Activated T-cell treated with anti-CD3 and anti-CD28 coated beads, Interleukin-2, amount 50 U/mL, for 4 hours (primary cell): ENCODE results near the gene SPSB3. TPM values are rescaled to one million over a fixed set of nuclear protein-coding genes. Genes with fewer than 3 reads are reported as not detected.

Source experiments
- ATAC-seq, 2 donors: fragments of 200-7000 bp; cut with Tn5 transposase; one replicate each; pipeline ENCODE4 v1.10.0; 2021
- DNase-seq: peaks from one replicate; pipeline ENCODE4 v3.0.0-alpha.2; 2020
- H3K27me3 Mint-ChIP-seq: one replicate; pipeline ENCODE4 v1.8.0; 2021; ENCODE audit warnings: low read depth, mixed read lengths
- H3K36me3 Mint-ChIP-seq: one replicate; pipeline ENCODE4 v1.8.0; 2022; ENCODE audit warnings: mixed read lengths; ENCODE audit not compliant: insufficient read depth
- H3K4me1 Mint-ChIP-seq: one replicate; pipeline ENCODE4 v1.8.0; 2021; ENCODE audit warnings: low read depth, mixed read lengths
- H3K4me3 Mint-ChIP-seq: one replicate; pipeline ENCODE4 v1.8.0; 2021; ENCODE audit warnings: mild to moderate bottlenecking, moderate library complexity, mixed read lengths
- H3K9me3 Mint-ChIP-seq: one replicate; pipeline ENCODE4 v1.8.0; 2021; ENCODE audit warnings: mixed read lengths
- total RNA-seq, 3 donors: library from RNA; stranded (reverse); gene quantifications; one replicate each; pipeline ENCODE4 v1.2.1, GENCODE V29; 2021

SPSB3 gene
- total RNA-seq, 3 donors from 2014 or later = 15.5 to 20.8 (median 16.8) TPM

GRCh38 chr16:1820096-1820945 is 38.0 kb upstream of the SPSB3 start:
- Mint-ChIP-seq H3K27me3 (no peaks in the 10 kb centered on the region), H3K9me3 (no peaks in the 10 kb centered on the region), H3K36me3 (peaks cover 5% of the 10 kb centered on the region), H3K4me1 (peaks cover 12% of the 10 kb centered on the region), H3K4me3 (no peak overlapping the region)
- DNase-seq = no peak
- no peak for ATAC-seq

GRCh38 chr16:1819611-1820010 is 37.2 kb upstream of the SPSB3 start:
- Mint-ChIP-seq H3K27me3 (no peaks in the 10 kb centered on the region), H3K4me1 (peaks cover 9% of the 10 kb centered on the region), H3K36me3 (peaks cover 9% of the 10 kb centered on the region), H3K4me3 (no peak overlapping the region), H3K9me3 (no peaks in the 10 kb centered on the region)
- ATAC-seq = no peak
- no peak for DNase-seq

GRCh38 chr16:1818873-1819525 is 36.6 kb upstream of the SPSB3 start:
- peaks cover 9% of the 10 kb centered on the region for H3K36me3 Mint-ChIP-seq
- no peak overlapping the region for H3K4me3 Mint-ChIP-seq
- H3K9me3 Mint-ChIP-seq = no peaks in the 10 kb centered on the region
- DNase-seq (no peak), ATAC-seq (no peak)
- H3K4me1 Mint-ChIP-seq = peaks cover 3% of the 10 kb centered on the region
- H3K27me3 Mint-ChIP-seq = no peaks in the 10 kb centered on the region

DNA sequence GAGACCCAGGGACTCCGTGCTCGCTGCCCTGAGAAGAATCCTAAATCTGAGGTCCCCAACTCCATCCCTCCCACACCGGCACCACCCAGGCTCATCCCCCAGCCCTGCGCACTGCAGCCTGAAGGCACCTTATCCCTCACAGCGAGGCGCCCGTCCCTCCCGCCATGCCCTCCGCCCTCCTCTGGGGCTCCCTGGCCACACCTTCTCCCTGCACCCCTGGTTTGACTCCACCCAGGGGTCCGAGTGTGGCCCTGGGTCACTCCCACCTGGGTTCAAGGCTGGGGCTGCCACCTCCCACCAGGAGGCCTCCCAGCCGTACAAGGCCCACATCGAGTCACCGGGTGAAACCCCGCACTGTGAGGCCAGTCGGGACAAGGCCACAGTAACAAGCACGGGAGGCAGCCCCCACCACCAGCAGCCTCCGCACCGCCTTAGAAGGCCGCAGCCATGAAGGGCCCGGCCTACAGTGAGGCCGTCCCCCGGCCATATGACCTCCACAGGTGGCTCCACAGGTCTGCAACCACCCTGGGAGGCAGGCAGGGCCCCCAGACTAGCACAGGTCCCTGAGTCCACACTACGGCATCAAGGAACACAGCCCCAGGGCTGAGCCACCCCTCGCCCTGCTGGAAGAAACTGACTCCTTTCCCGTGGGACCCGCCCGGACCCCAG is 36.0 kb upstream of the SPSB3 start:
- H3K36me3 Mint-ChIP-seq = peaks cover 11% of the 10 kb centered on the region
- no peak for DNase-seq
- peaks cover under 1% of the 10 kb centered on the region for H3K4me1 Mint-ChIP-seq
- ATAC-seq = no peak
- no peak overlapping the region for H3K4me3 Mint-ChIP-seq
- H3K27me3 Mint-ChIP-seq = no peaks in the 10 kb centered on the region
- no peaks in the 10 kb centered on the region for H3K9me3 Mint-ChIP-seq

DNA sequence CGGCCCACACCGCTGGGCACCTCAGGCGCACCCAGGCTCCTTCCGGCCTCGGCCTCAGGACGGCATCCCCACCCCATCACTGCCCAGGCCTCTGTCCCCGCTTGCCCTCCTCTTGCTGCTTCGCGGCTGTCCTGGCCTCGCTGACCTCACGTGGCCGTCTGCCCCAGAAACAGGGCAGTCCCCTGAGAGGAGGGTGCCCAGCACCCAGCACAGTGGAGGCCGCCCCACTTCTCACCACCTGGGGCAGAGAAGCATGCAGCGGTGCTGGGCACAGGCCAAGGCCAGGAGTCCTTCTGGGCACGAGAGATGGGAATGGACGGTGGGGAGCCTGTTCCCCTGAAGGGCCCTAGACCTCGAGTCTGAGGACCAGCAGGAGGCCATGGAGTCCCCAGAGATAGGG is 35.3 kb upstream of the SPSB3 start:
- no peak for ATAC-seq
- no peak for DNase-seq
- H3K27me3 Mint-ChIP-seq = no peaks in the 10 kb centered on the region
- H3K9me3 Mint-ChIP-seq = no peaks in the 10 kb centered on the region
- H3K36me3 Mint-ChIP-seq = peaks cover 11% of the 10 kb centered on the region
- H3K4me1 Mint-ChIP-seq = peaks cover 5% of the 10 kb centered on the region
- H3K4me3 Mint-ChIP-seq = no peak overlapping the region

- Mint-ChIP-seq H3K27me3 (no peaks in the 10 kb centered on the region), H3K4me3 (no peak overlapping the region)
- no peak for DNase-seq
These were observed 34.9 kb upstream of the SPSB3 start for GRCh38 chr16:1817276-1817589.

DNA sequence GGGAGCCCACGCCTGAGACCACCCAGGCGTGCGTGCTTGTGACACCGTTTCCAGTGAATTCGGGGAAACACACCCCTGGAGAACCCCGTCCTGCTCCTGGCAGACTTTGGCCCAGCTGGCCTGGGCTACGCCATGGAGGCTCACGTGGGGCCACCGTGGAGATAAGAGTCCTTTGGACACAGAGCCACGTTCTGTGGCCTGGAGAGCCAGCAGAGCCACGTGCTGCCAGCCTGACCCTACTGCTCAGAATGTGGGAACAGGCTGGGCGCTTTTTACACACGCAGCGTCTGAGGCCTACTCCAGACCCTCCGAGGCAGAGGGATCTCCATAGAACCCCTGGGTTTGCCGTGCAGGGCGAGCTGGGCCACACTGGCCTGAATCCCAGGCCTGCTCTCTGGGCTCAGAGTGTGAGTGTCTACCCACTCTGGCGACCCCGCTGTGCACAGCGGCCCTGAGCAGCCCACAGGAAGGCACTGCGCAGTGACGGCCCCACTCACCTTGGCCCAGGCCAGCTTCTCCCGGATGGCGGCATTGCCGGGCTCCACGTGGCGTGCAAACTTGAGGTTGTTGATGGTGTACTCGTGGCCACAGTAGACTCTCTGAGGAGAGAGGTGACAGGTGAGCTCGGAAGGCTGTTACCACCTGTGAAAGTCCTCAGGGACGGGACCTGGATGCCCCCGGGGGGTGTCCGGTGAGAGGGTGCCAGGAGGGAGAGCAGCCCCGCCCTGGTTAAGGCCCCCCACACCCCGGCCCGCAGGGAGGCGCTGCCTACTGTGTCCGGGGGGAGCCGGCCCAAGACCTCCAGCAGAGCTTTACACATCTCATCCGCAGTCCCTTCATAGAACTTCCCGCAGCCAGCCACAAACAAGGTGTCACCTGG is 34.3 kb upstream of the SPSB3 start:
- ATAC-seq (no peak), DNase-seq (no peak)
- H3K4me3 Mint-ChIP-seq = no peak overlapping the region
- H3K27me3 Mint-ChIP-seq = no peaks in the 10 kb centered on the region
- peaks cover 11% of the 10 kb centered on the region for H3K36me3 Mint-ChIP-seq
- no peaks in the 10 kb centered on the region for H3K9me3 Mint-ChIP-seq
- H3K4me1 Mint-ChIP-seq = peaks cover 7% of the 10 kb centered on the region

More at GRCh38 chr16:1817276-1817589, 34.9 kb upstream of the SPSB3 start:
- no peaks in the 10 kb centered on the region for H3K9me3 Mint-ChIP-seq
- peaks cover 11% of the 10 kb centered on the region for H3K36me3 Mint-ChIP-seq
- no peak for ATAC-seq
- peaks cover 7% of the 10 kb centered on the region for H3K4me1 Mint-ChIP-seq

- H3K4me1 Mint-ChIP-seq = peaks cover 7% of the 10 kb centered on the region
These were observed 33.1 kb upstream of the SPSB3 start for GRCh38 chr16:1815461-1815860.

GRCh38 chr16:1812732-1813163 is 30.4 kb upstream of the SPSB3 start:
- Mint-ChIP-seq H3K9me3 (no peaks in the 10 kb centered on the region), H3K36me3 (peaks cover 12% of the 10 kb centered on the region), H3K4me3 (no peak overlapping the region), H3K27me3 (no peaks in the 10 kb centered on the region), H3K4me1 (peaks cover 7% of the 10 kb centered on the region)
- peak; percentile 48 for DNase-seq
- peak; percentile 61 to 82 for ATAC-seq

More at GRCh38 chr16:1815461-1815860, 33.1 kb upstream of the SPSB3 start:
- H3K27me3 Mint-ChIP-seq = no peaks in the 10 kb centered on the region
- H3K9me3 Mint-ChIP-seq = no peaks in the 10 kb centered on the region
- DNase-seq (no peak), ATAC-seq (no peak)
- H3K36me3 Mint-ChIP-seq = peaks cover 11% of the 10 kb centered on the region
- H3K4me3 Mint-ChIP-seq = no peak overlapping the region

DNA sequence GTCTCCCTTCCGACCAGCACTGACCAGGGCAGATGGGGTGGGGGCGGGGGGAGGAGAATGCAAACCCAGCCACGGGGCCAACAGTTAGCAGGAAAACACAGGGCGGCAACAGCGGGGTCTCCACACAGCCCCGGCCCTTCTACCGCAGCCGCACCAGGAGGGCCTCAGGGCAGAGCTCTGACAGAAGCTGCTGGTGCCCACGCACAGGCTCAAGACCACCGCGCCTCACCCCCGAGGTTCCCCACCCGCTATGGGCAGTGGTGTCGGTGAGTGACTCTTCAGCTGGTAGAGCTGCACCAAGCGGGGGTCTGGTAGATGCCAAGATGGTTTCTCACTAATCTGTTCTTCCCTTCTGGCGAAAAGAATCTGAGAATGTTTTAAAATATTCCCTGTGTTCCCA is 28.2 kb upstream of the SPSB3 start:
- Mint-ChIP-seq H3K36me3 (peaks cover 18% of the 10 kb centered on the region), H3K4me3 (no peak overlapping the region), H3K27me3 (no peaks in the 10 kb centered on the region), H3K4me1 (peaks cover 7% of the 10 kb centered on the region), H3K9me3 (no peaks in the 10 kb centered on the region)
- ATAC-seq = no peak
- no peak for DNase-seq

DNA sequence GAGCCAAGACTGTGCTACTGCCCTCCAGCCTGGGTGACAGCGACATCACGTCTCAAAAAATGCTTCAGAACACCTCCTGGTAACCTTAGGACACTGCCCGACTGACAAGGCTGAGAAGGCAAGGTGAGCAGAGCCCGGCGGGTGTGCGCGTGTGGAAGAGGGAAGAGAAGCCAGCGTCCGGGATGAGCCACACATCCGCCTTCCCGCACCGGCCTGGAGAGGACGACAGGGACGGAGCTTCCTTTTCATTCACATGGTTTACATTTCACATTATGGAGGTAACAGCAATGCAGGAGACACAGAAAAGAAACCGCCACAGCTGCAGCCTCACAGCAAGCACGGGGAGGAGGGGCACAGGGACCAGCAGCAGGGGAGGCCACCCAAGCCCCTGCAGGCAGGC is 27.7 kb upstream of the SPSB3 start:
- Mint-ChIP-seq H3K4me3 (no peak overlapping the region), H3K36me3 (peaks cover 14% of the 10 kb centered on the region), H3K9me3 (no peaks in the 10 kb centered on the region), H3K4me1 (peaks cover 7% of the 10 kb centered on the region), H3K27me3 (no peaks in the 10 kb centered on the region)
- ATAC-seq (no peak), DNase-seq (no peak)

- no peak for ATAC-seq
- Mint-ChIP-seq H3K36me3 (peaks cover 11% of the 10 kb centered on the region), H3K4me1 (peaks cover 7% of the 10 kb centered on the region), H3K27me3 (no peaks in the 10 kb centered on the region), H3K4me3 (no peak overlapping the region), H3K9me3 (no peaks in the 10 kb centered on the region)
- no peak for DNase-seq
These were observed 27.0 kb upstream of the SPSB3 start for GRCh38 chr16:1809281-1809801.

DNA sequence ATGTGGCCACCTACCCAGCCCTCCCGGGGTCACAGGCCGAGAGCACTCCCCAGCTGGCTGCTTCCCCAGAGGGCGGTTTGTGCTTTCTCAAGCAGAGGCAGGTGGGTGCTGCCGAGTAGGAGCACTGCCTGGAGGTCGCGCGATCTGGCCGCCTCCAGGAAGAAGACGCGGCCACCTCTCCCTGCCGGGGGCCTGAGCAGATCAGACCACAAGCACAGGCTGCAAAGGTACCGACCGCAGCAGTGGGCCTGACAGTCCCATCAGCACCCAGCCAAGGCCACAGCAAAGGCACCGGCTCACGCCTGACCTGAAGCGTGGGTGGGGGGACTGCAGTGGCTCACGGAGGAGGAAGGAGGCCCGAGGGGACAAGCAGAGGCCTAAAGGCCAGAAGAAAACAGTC is 26.3 kb upstream of the SPSB3 start:
- ATAC-seq = no peak
- DNase-seq = no peak
- H3K36me3 Mint-ChIP-seq = peaks cover 11% of the 10 kb centered on the region
- no peak overlapping the region for H3K4me3 Mint-ChIP-seq
- H3K4me1 Mint-ChIP-seq = peaks cover 7% of the 10 kb centered on the region
- H3K9me3 Mint-ChIP-seq = no peaks in the 10 kb centered on the region
- H3K27me3 Mint-ChIP-seq = no peaks in the 10 kb centered on the region

DNA sequence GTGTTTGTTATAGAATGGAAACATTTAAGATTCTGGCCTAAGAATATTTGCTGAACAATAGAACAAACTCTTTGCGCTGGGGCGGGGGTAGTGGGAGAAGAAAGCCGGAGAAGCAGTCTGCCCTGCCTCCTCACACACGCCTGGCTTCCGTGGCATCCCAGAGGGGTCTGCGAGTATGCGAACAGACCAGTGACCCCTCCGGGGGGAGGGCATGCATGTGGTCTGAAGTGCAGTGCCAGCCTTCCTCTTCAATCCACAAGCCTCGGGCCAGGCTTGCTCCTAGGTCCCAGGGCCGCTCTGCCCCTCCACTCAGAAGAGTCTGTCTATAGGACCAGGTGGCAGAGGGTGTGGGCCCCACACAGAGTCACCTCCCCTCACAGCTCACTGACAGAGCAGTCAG is 25.3 kb upstream of the SPSB3 start:
- ATAC-seq = no peak
- DNase-seq = no peak

More for the DNA sequence above, 25.3 kb upstream of the SPSB3 start:
- H3K36me3 Mint-ChIP-seq = peaks cover 9% of the 10 kb centered on the region
- no peaks in the 10 kb centered on the region for H3K9me3 Mint-ChIP-seq
- H3K4me3 Mint-ChIP-seq = no peak overlapping the region
- peaks cover 2% of the 10 kb centered on the region for H3K4me1 Mint-ChIP-seq
- no peaks in the 10 kb centered on the region for H3K27me3 Mint-ChIP-seq
